Activated CD4-positive, alpha-beta T cell treated with anti-CD3 and anti-CD28 coated beads for 4 hours (primary cell): ENCODE measurements around the gene CUL4A.

ENCODE experiments used
- DNase-seq, 2 donors: peaks; one replicate each; pipeline ENCODE4 v3.0.0-alpha.2; 2020

The CUL4A gene

GRCh38 chr13:113182046-113182445, 27.4 kb upstream of the CUL4A start:
- DNase-seq = no peak

GRCh38 chr13:113183450-113184129, 25.8 kb upstream of the CUL4A start:
- no peak for DNase-seq

GRCh38 chr13:113184568-113185440, 24.6 kb upstream of the CUL4A start:
- no peak for DNase-seq

- DNase-seq = peak in 1 of 2 donors; percentile 25
Measured at GRCh38 chr13:113186061-113186900, 23.1 kb upstream of the CUL4A start.

- DNase-seq = peak; percentile 62 to 66
Measured at GRCh38 chr13:113187263-113187669, 22.1 kb upstream of the CUL4A start.

GRCh38 chr13:113187883-113188665, 21.3 kb upstream of the CUL4A start:
- DNase-seq = no peak

GRCh38 chr13:113190181-113190580, 19.2 kb upstream of the CUL4A start:
- DNase-seq = no peak

- no peak for DNase-seq
Measured at GRCh38 chr13:113192279-113192678, 17.1 kb upstream of the CUL4A start.

- no peak for DNase-seq
Measured at GRCh38 chr13:113192902-113193301, 16.5 kb upstream of the CUL4A start.

GRCh38 chr13:113195360-113195759, 14.1 kb upstream of the CUL4A start:
- DNase-seq = no peak

GRCh38 chr13:113196970-113197737, 12.3 kb upstream of the CUL4A start:
- no peak for DNase-seq

GRCh38 chr13:113201815-113202214, 7.6 kb upstream of the CUL4A start:
- DNase-seq = no peak

- no peak for DNase-seq
Measured at GRCh38 chr13:113202912-113203311, 6.5 kb upstream of the CUL4A start.

- no peak for DNase-seq
Measured at GRCh38 chr13:113203507-113204377, 5.7 kb upstream of the CUL4A start.

GRCh38 chr13:113204378-113204734, 5.1 kb upstream of the CUL4A start:
- DNase-seq = no peak

- no peak for DNase-seq
Measured at GRCh38 chr13:113205428-113205931, 3.9 kb upstream of the CUL4A start.

GRCh38 chr13:113207460-113207859, 2.0 kb upstream of the CUL4A start:
- no peak for DNase-seq

GRCh38 chr13:113207890-113208420, 1.5 kb upstream of the CUL4A start:
- no peak for DNase-seq

GRCh38 chr13:113208421-113209335, 735 bp upstream of the CUL4A start, which contains the start of gene PCID2:
TSS of gene PCID2 (minus strand) at chr13:113208669. CDS start at chr13:113208634, 35 bp downstream.
- DNase-seq = peak; percentile 88 to 89
